PC-3 (cell line): ENCODE measurements around the gene PRPF19. TPM values are rescaled to one million over a fixed set of nuclear protein-coding genes. Genes with fewer than 3 reads are reported as not detected.

Experiments used
- ATAC-seq: fragments of 200-7000 bp; cut with Tn5 transposase; 2 replicates; pipeline ENCODE4 v1.9.1; 2020; ENCODE audit warnings: mild to moderate bottlenecking, moderate library complexity
- BruUV-seq: library from RNA; stranded (reverse); fragments of 400-500 nt; replicated peaks from 2 replicates; lab custom pipeline; 2021; lab: Mats Ljungman, UMichigan
- CTCF ChIA-PET: fragments of 300-600 bp; sonication (Branson Sonifier 250); formaldehyde crosslinking; loops from one replicate; lab custom pipeline; 2022; ENCODE audit warnings: antibody characterized with exemption; lab: Charles Lee
- POLR2A ChIA-PET: fragments of 300-600 bp; sonication (Branson Sonifier 250); formaldehyde crosslinking; loops from one replicate; lab custom pipeline; 2022; ENCODE audit warnings: antibody characterized with exemption; ENCODE audit not compliant: unreplicated experiment; lab: Charles Lee
- DNase-seq: peaks from one replicate; pipeline ENCODE4 v3.0.0-alpha.2; 2015
- H2AFZ ChIP-seq: fragments of 300-600 bp; sonication (generic); 2 replicates; pipeline ENCODE4 v1.6.0; 2016; ENCODE audit warnings: antibody characterized with exemption, low read length
- H3F3A ChIP-seq: fragments of 300-600 bp; sonication (generic); one replicate; pipeline ENCODE4 v1.6.0; 2017; ENCODE audit warnings: antibody characterized with exemption, low read length, control low read depth, mild to moderate bottlenecking; ENCODE audit not compliant: unreplicated experiment
- H3K27ac ChIP-seq: fragments of 300-600 bp; sonication (generic); 2 replicates; pipeline ENCODE4 v1.5.1; 2016; ENCODE audit warnings: mild to moderate bottlenecking, low read length
- H3K27me3 ChIP-seq: fragments of 300-600 bp; sonication (generic); 2 replicates; pipeline ENCODE4 v1.6.1; 2016; ENCODE audit warnings: low read length, mixed read lengths
- H3K36me3 ChIP-seq: fragments of 300-600 bp; sonication (generic); 2 replicates; pipeline ENCODE4 v1.6.1; 2016; ENCODE audit warnings: low read depth, mixed run types, low read length, mixed read lengths
- H3K4me1 ChIP-seq: fragments of 300-600 bp; sonication (generic); 2 replicates; pipeline ENCODE4 v1.5.1; 2016; ENCODE audit warnings: low read length; ENCODE audit not compliant: insufficient read depth
- H3K4me2 ChIP-seq: fragments of 300-600 bp; sonication (generic); 2 replicates; pipeline ENCODE4 v1.6.0; 2016; ENCODE audit warnings: low read length
- H3K4me3 ChIP-seq: fragments of 300-600 bp; sonication (generic); 2 replicates; pipeline ENCODE4 v1.5.1; 2016; ENCODE audit warnings: mild to moderate bottlenecking, low read length, mixed read lengths
- H3K79me2 ChIP-seq: fragments of 300-600 bp; sonication (generic); 2 replicates; pipeline ENCODE4 v1.6.1; 2017; ENCODE audit warnings: low read length, mixed read lengths
- H3K9ac ChIP-seq: fragments of 300-600 bp; sonication (generic); 2 replicates; pipeline ENCODE4 v1.6.0; 2016; ENCODE audit warnings: mild to moderate bottlenecking, low read length
- H3K9me2 ChIP-seq: fragments of 300-600 bp; sonication (generic); replicated peaks from 2 replicates; pipeline ENCODE4 v1.6.1; 2016; ENCODE audit warnings: mixed run types, low read length, mixed read lengths
- H3K9me3 ChIP-seq: fragments of 300-600 bp; sonication (generic); 2 replicates; pipeline ENCODE4 v1.6.1; 2016; ENCODE audit warnings: low read length, mixed read lengths
- H4K20me1 ChIP-seq: fragments of 300-600 bp; sonication (generic); 2 replicates; pipeline ENCODE4 v1.6.1; 2016; ENCODE audit warnings: low read length, mixed read lengths
- CTCF ChIP-seq: fragments of 300-600 bp; sonication (generic); conservative IDR thresholded peaks from 2 replicates; pipeline ENCODE4 v1.5.1; 2017; ENCODE audit warnings: antibody characterized with exemption, low read depth, mild to moderate bottlenecking, low read length
- EZH2 ChIP-seq: fragments of 300-600 bp; sonication (generic); IDR thresholded peaks from one replicate; pipeline ENCODE4 v1.6.1; 2017; ENCODE audit warnings: antibody characterized with exemption, mild to moderate bottlenecking, low read length; ENCODE audit not compliant: unreplicated experiment
- EZH2phosphoT487 ChIP-seq: fragments of 300-600 bp; sonication (generic); IDR thresholded peaks from 2 replicates; pipeline ENCODE4 v1.6.1; 2018; ENCODE audit warnings: mild to moderate bottlenecking, antibody characterized with exemption, low read length, borderline replicate concordance
- intact Hi-C: fragments of 100-400 bp; cut with micrococcal nuclease; formaldehyde crosslinking; loops from 2 replicates; pipeline ENCODE4 v1.9.0; 2023
- total RNA-seq: library from RNA; depleted of rRNA; stranded (reverse); fragments of >200 nt; gene quantifications from 2 replicates; pipeline ENCODE4 v1.2.3, GENCODE V29; 2014

Gene PRPF19
- total RNA-seq, 1 experiment from 2014 or later = 165 TPM

GRCh38 chr11:60854140-60854846 is 52.1 kb downstream of the PRPF19 start:
- DNase-seq (no peak), ATAC-seq (no peak)
- no TSS peak for BruUV-seq
- ChIA-PET CTCF (no interaction called here), POLR2A (no interaction called here)
- peaks cover 21% of the 10 kb centered on the region; the same call in 1 of the 2 replicates for H3K36me3 ChIP-seq
- no peaks in the 10 kb centered on the region for H3K79me2 ChIP-seq
- H3K4me1 ChIP-seq = peaks cover 8% of the 10 kb centered on the region
- H3K9me2 ChIP-seq = no peaks in the 10 kb centered on the region
- H3K4me3 ChIP-seq = no peak overlapping the region
- H3K4me2 ChIP-seq = no peak overlapping the region
- no peaks in the 10 kb centered on the region for H3K9me3 ChIP-seq
- H3F3A ChIP-seq = no peaks in the 10 kb centered on the region
- H3K27me3 ChIP-seq = no peaks in the 10 kb centered on the region
- no peak for TF ChIP-seq EZH2phosphoT487
- TF ChIP-seq EZH2 = no peak
- TF ChIP-seq CTCF = no peak
- H2AFZ ChIP-seq = no peak overlapping the region
- intact Hi-C loops = no loop called here
- no peak overlapping the region for H3K27ac ChIP-seq
- H3K9ac ChIP-seq = no peak overlapping the region
- H4K20me1 ChIP-seq = no peaks in the 10 kb centered on the region

GRCh38 chr11:60852982-60853950 is 53.1 kb downstream of the PRPF19 start:
- no peaks in the 10 kb centered on the region for H4K20me1 ChIP-seq

More at GRCh38 chr11:60852982-60853950, 53.1 kb downstream of the PRPF19 start:
- H3K9me3 ChIP-seq = no peaks in the 10 kb centered on the region
- no peak for ATAC-seq
- ChIA-PET CTCF (no interaction called here), POLR2A (no interaction called here)
- no peak overlapping the region for H2AFZ ChIP-seq
- no peaks in the 10 kb centered on the region for H3K9me2 ChIP-seq
- peaks cover 25% of the 10 kb centered on the region; the same call in 1 of the 2 replicates for H3K36me3 ChIP-seq
- no peak overlapping the region for H3K4me3 ChIP-seq
- DNase-seq = no peak
- H3K9ac ChIP-seq = no peak overlapping the region
- no TSS peak for BruUV-seq
- H3F3A ChIP-seq = no peaks in the 10 kb centered on the region
- peaks cover 8% of the 10 kb centered on the region for H3K4me1 ChIP-seq
- intact Hi-C loops = no loop called here
- no peaks in the 10 kb centered on the region for H3K27me3 ChIP-seq
- no peak overlapping the region for H3K4me2 ChIP-seq
- no peaks in the 10 kb centered on the region for H3K79me2 ChIP-seq
- TF ChIP-seq EZH2 = no peak
- TF ChIP-seq EZH2phosphoT487 = no peak
- TF ChIP-seq CTCF = no peak
- H3K27ac ChIP-seq = no peak overlapping the region
